IMR-90 (cell line): Measurements from ENCODE around the gene TRAPPC5. TPM values are rescaled to one million over a fixed set of nuclear protein-coding genes. Genes with fewer than 3 reads are reported as not detected.

Source experiments
- ATAC-seq: fragments of 200-7000 bp; cut with Tn5 transposase; 2 replicates; pipeline ENCODE4 v1.9.1; 2020; ENCODE audit warnings: low read depth, mild to moderate bottlenecking, moderate library complexity
- BruUV-seq: library from RNA; stranded (reverse); fragments of 400-500 nt; replicated peaks from 2 replicates; lab custom pipeline; 2021; lab: Mats Ljungman, UMichigan
- CTCF ChIA-PET: fragments of 300-600 bp; formaldehyde crosslinking; extraction: SDS; loops from one replicate; lab custom pipeline; 2021; ENCODE audit warnings: antibody characterized with exemption; lab: Yijun Ruan, JAX
- POLR2A ChIA-PET: fragments of 300-600 bp; sonication (Branson Sonifier 250); formaldehyde crosslinking; loops from one replicate; lab custom pipeline; 2022; ENCODE audit warnings: antibody characterized with exemption; ENCODE audit not compliant: unreplicated experiment; lab: Charles Lee
- DNase-seq: peaks from one replicate; pipeline ENCODE4 v3.0.0; 2013
- H2AFZ ChIP-seq: replicated peaks from 2 replicates; pipeline ENCODE3; 2013; ENCODE audit warnings: low read length, mild to moderate bottlenecking; ENCODE audit not compliant: poor library complexity
- H2AK5ac ChIP-seq: 2 replicates; pipeline ENCODE4 v1.6.1; 2013; ENCODE audit warnings: low read depth, low read length, inconsistent platforms
- H2AK9ac ChIP-seq: replicated peaks from 2 replicates; pipeline ENCODE3; 2013; ENCODE audit warnings: mild to moderate bottlenecking, low read depth, low read length, moderate library complexity; ENCODE audit not compliant: poor library complexity
- H2BK120ac ChIP-seq: 2 replicates; pipeline ENCODE4 v1.6.1; 2013; ENCODE audit warnings: low read depth, low read length, inconsistent platforms
- H2BK15ac ChIP-seq: 3 replicates; pipeline ENCODE4 v1.6.1; 2013; ENCODE audit warnings: low read depth, low read length, inconsistent platforms
- H2BK20ac ChIP-seq: 2 replicates; pipeline ENCODE4 v1.6.1; 2013; ENCODE audit warnings: low read depth, mild to moderate bottlenecking, inconsistent platforms, low read length, moderate library complexity
- H2BK5ac ChIP-seq: 2 replicates; pipeline ENCODE4 v1.6.1; 2013; ENCODE audit warnings: mild to moderate bottlenecking, low read depth, low read length, inconsistent platforms; ENCODE audit not compliant: poor library complexity, severe bottlenecking
- H3K14ac ChIP-seq: replicated peaks from 2 replicates; pipeline ENCODE4 v1.6.1; 2013; ENCODE audit warnings: low read depth, low read length, inconsistent platforms
- H3K18ac ChIP-seq: 2 replicates; pipeline ENCODE4 v1.6.1; 2013; ENCODE audit warnings: low read depth, low read length, control low read depth
- H3K23ac ChIP-seq: 2 replicates; pipeline ENCODE4 v1.6.1; 2013; ENCODE audit warnings: low read depth, low read length, inconsistent platforms
- H3K27ac ChIP-seq: 2 replicates; pipeline ENCODE4 v1.5.1; 2013; ENCODE audit warnings: mild to moderate bottlenecking, control low read depth, low read length; ENCODE audit not compliant: insufficient read depth
- H3K27me3 ChIP-seq: 2 replicates; pipeline ENCODE4 v1.6.1; 2013; ENCODE audit warnings: low read length; ENCODE audit not compliant: control insufficient read depth, insufficient read depth
- H3K36me3 ChIP-seq: 2 replicates; pipeline ENCODE4 v1.6.1; 2013; ENCODE audit warnings: low read length, mixed read lengths; ENCODE audit not compliant: control insufficient read depth, insufficient read depth
- H3K4ac ChIP-seq: 2 replicates; pipeline ENCODE4 v1.6.1; 2013; ENCODE audit warnings: low read depth, low read length, inconsistent platforms
- H3K4me1 ChIP-seq: 2 replicates; pipeline ENCODE4 v1.6.1; 2013; ENCODE audit warnings: low read length, mixed read lengths; ENCODE audit not compliant: control insufficient read depth, insufficient read depth
- H3K4me2 ChIP-seq: 2 replicates; pipeline ENCODE4 v1.6.1; 2013; ENCODE audit warnings: low read depth, mild to moderate bottlenecking, control low read depth, low read length, moderate library complexity
- H3K4me3 ChIP-seq: 2 replicates; pipeline ENCODE4 v1.5.1; 2013; ENCODE audit warnings: low read depth, mild to moderate bottlenecking, control low read depth, low read length, moderate library complexity; ENCODE audit not compliant: insufficient read depth
- H3K56ac ChIP-seq: 2 replicates; pipeline ENCODE4 v1.6.1; 2013; ENCODE audit warnings: low read length, inconsistent platforms; ENCODE audit not compliant: insufficient read depth; ENCODE audit errors: extremely low read depth
- H3K79me1 ChIP-seq, 2 experiments: 2 replicates each; pipeline ENCODE4 v1.6.1; 2013; ENCODE audit warnings: low read length in 2 of 2, inconsistent platforms in 1 of 2, low read depth in 1 of 2
- H3K9ac ChIP-seq: 2 replicates; pipeline ENCODE4 v1.6.1; 2013; ENCODE audit warnings: low read depth, low read length, control low read depth
- H3K9me1 ChIP-seq: 2 replicates; pipeline ENCODE4 v1.6.1; 2013; ENCODE audit warnings: low read length, inconsistent platforms; ENCODE audit not compliant: insufficient read depth
- H3K9me3 ChIP-seq: 2 replicates; pipeline ENCODE4 v1.6.1; 2013; ENCODE audit warnings: low read length; ENCODE audit not compliant: control insufficient read depth, insufficient read depth
- H4K20me1 ChIP-seq: 2 replicates; pipeline ENCODE4 v1.6.1; 2013; ENCODE audit warnings: low read length, inconsistent platforms; ENCODE audit not compliant: insufficient read depth
- H4K5ac ChIP-seq: 2 replicates; pipeline ENCODE4 v1.6.1; 2013; ENCODE audit warnings: mild to moderate bottlenecking, low read depth, low read length, control low read depth
- H4K8ac ChIP-seq, 2 experiments: 2 replicates each; pipeline ENCODE4 v1.6.1; 2013; ENCODE audit warnings: low read depth in 2 of 2, low read length in 2 of 2, control low read depth in 1 of 2, inconsistent platforms in 1 of 2
- H4K91ac ChIP-seq: 2 replicates; pipeline ENCODE4 v1.6.1; 2013; ENCODE audit warnings: low read depth, low read length, inconsistent platforms; ENCODE audit not compliant: insufficient read depth
- BHLHE40 ChIP-seq: fragments of 150-350 bp; IDR thresholded peaks from 2 replicates; pipeline ENCODE4 v1.6.1; 2016; ENCODE audit warnings: mild to moderate bottlenecking, low read depth, low read length
- CEBPB ChIP-seq: IDR thresholded peaks from 2 replicates; pipeline ENCODE4 v1.6.1; 2012; ENCODE audit warnings: low read depth, low read length, improper control_type of control experiment
- CHD1 ChIP-seq: IDR thresholded peaks from 2 replicates; pipeline ENCODE4 v1.6.1; 2012; ENCODE audit warnings: low read depth, low read length, improper control_type of control experiment
- CTCF ChIP-seq: conservative IDR thresholded peaks from 2 replicates; pipeline ENCODE4 v1.5.1; 2012; ENCODE audit warnings: mild to moderate bottlenecking, low read depth, low read length, improper control_type of control experiment
- ELK1 ChIP-seq: fragments of 150-350 bp; IDR thresholded peaks from 2 replicates; pipeline ENCODE4 v1.6.1; 2016; ENCODE audit warnings: low read depth, mild to moderate bottlenecking, low read length, moderate library complexity, borderline replicate concordance
- FOS ChIP-seq: fragments of 150-350 bp; IDR thresholded peaks from 2 replicates; pipeline ENCODE4 v1.6.1; 2016; ENCODE audit warnings: low read depth, low read length
- MAFK ChIP-seq: IDR thresholded peaks from 2 replicates; pipeline ENCODE4 v1.6.1; 2012; ENCODE audit warnings: low read depth, low read length, improper control_type of control experiment
- MAZ ChIP-seq: IDR thresholded peaks from 2 replicates; pipeline ENCODE4 v1.6.1; 2012; ENCODE audit warnings: low read depth, mild to moderate bottlenecking, low read length, improper control_type of control experiment, moderate library complexity, borderline replicate concordance
- MXI1 ChIP-seq: IDR thresholded peaks from 2 replicates; pipeline ENCODE4 v1.6.1; 2012; ENCODE audit warnings: low read depth, mild to moderate bottlenecking, low read length, moderate library complexity, borderline replicate concordance
- NFE2L2 ChIP-seq: fragments of 150-350 bp; IDR thresholded peaks from 2 replicates; pipeline ENCODE4 v1.6.1; 2016; ENCODE audit warnings: low read depth, mild to moderate bottlenecking, low read length
- POLR2A ChIP-seq: IDR thresholded peaks from 2 replicates; pipeline ENCODE4 v1.6.1; 2012; ENCODE audit warnings: mild to moderate bottlenecking, low read depth, low read length
- RAD21 ChIP-seq: IDR thresholded peaks from 2 replicates; pipeline ENCODE4 v1.6.1; 2012; ENCODE audit warnings: low read length, improper control_type of control experiment
- RCOR1 ChIP-seq: IDR thresholded peaks from 2 replicates; pipeline ENCODE4 v1.6.1; 2012; ENCODE audit warnings: mild to moderate bottlenecking, low read length, improper control_type of control experiment; ENCODE audit not compliant: insufficient replicate concordance
- RFX5 ChIP-seq: IDR thresholded peaks from 2 replicates; pipeline ENCODE4 v1.8.0; 2012; ENCODE audit warnings: low read depth, mild to moderate bottlenecking, low read length, moderate library complexity
- SMC3 ChIP-seq: fragments of 150-350 bp; IDR thresholded peaks from 2 replicates; pipeline ENCODE4 v1.6.1; 2016; ENCODE audit warnings: low read depth, mild to moderate bottlenecking, antibody characterized with exemption, low read length, moderate library complexity
- USF2 ChIP-seq: fragments of 150-350 bp; IDR thresholded peaks from 2 replicates; pipeline ENCODE4 v1.6.1; 2017; ENCODE audit warnings: mild to moderate bottlenecking, antibody characterized with exemption, low read length, low read depth
- WGBS, 2 experiments: methylation state at CpG; one replicate each; pipeline versions ENCODE4 v1.1.5 to v1.1.7; 2013; ENCODE audit warnings: missing lambda C conversion rate in 2 of 2; ENCODE audit not compliant: insufficient read length in 1 of 2; ENCODE audit errors: extremely low coverage in 2 of 2; 5-methylcytosine and 5-hydroxymethylcytosine counted together
- dilution Hi-C: fragments of 300-500 bp; cut with HindIII; formaldehyde crosslinking; loops from one replicate; pipeline ENCODE4 v1.14.3; 2018; ENCODE audit warnings: low sequenced_read_pairs; ENCODE audit not compliant: unreplicated experiment
- in situ Hi-C: fragments of 300-500 bp; cut with MboI; formaldehyde crosslinking; loops from 3 replicates; pipeline ENCODE4 v1.14.3; 2019; ENCODE audit warnings: low sequenced_read_pairs, inconsistent platforms, mixed read lengths
- intact Hi-C: fragments of 100-400 bp; cut with micrococcal nuclease; formaldehyde crosslinking; loops from 2 replicates; pipeline ENCODE4 v1.10.0; 2022
- polyA plus RNA-seq, 3 experiments: library from polyadenylated mRNA; depleted of rRNA; stranded (reverse); fragments of >200 nt; gene quantifications; 2 replicates each; pipeline ENCODE4 v1.2.3, GENCODE V29; 2012; ENCODE audit warnings: low replicate concordance in 1 of 3
- total RNA-seq: library from RNA; depleted of rRNA; stranded (reverse); fragments of >200 nt; gene quantifications from 2 replicates; pipeline ENCODE4 v1.2.3, GENCODE V29; 2012

The TRAPPC5 gene
- total and polyA plus RNA-seq, 2 of the 4 experiments (the other 2 are of a cell fraction): 54.7 to 109 TPM

- peaks cover 17% of the 10 kb centered on the region for H3K27me3 ChIP-seq
Measured at GRCh38 chr19:7720351-7720750, 39.7 kb downstream of the TRAPPC5 start.

More at GRCh38 chr19:7720351-7720750, 39.7 kb downstream of the TRAPPC5 start:
- Histone ChIP-seq H2BK15ac (no peak overlapping the region), H3K4me2 (no peak overlapping the region), H3K79me1 (no peaks in the 10 kb centered on the region), H2AFZ (no peak overlapping the region), H3K9me1 (no peaks in the 10 kb centered on the region), H4K20me1 (no peaks in the 10 kb centered on the region), H3K9ac (no peak overlapping the region), H2BK20ac (no peak overlapping the region), H3K18ac (no peak overlapping the region), H3K4me1 (no peaks in the 10 kb centered on the region), H3K23ac (no peak overlapping the region), H4K8ac (no peak overlapping the region), H3K4me3 (no peak overlapping the region), H2BK120ac (no peak overlapping the region), H3K36me3 (no peaks in the 10 kb centered on the region), H3K27ac (no peak overlapping the region), H3K14ac (no peak overlapping the region), H3K56ac (no peak overlapping the region), H3K4ac (no peak overlapping the region), H2BK5ac (no peak overlapping the region), H2AK9ac (no peak overlapping the region), H4K5ac (no peak overlapping the region), H4K91ac (no peak overlapping the region), H2AK5ac (no peak overlapping the region), H3K9me3 (peaks cover 2% of the 10 kb centered on the region; the same call in 1 of the 2 replicates)
- intact Hi-C loops: loop anchor here (5.0 kb wide), 1 partner anchor 37 kb away; no protein-coding TSS in a partner anchor
- TF ChIP-seq ELK1 (no peak), RCOR1 (no peak), CEBPB (no peak), POLR2A (no peak), FOS (no peak), RAD21 (no peak), USF2 (no peak), SMC3 (no peak), MAZ (no peak), BHLHE40 (no peak), RFX5 (no peak), CTCF (no peak), MAFK (no peak), MXI1 (no peak), CHD1 (no peak), NFE2L2 (no peak)
- ATAC-seq (no peak), DNase-seq (no peak)
- BruUV-seq: no TSS peak
- dilution Hi-C loops: no loop called here
- 83% methylated on average over 1 of the region's 6 CpGs; no CpG with 5 or more reads in 1 of the 2 experiments for WGBS, 2 experiments
- POLR2A ChIA-PET: no interaction called here
- in situ Hi-C loops: no loop called here
- CTCF ChIA-PET: no interaction called here
